HS-27A (cell line): ENCODE results near the gene CD200R1L.
"Not testable (repeated sequence)": the region's sequence is repeated elsewhere in the genome, so short reads cannot be mapped to it uniquely, and the experiment has no call there.

Experiments used
- DNase-seq: peaks from one replicate; pipeline ENCODE4 v3.0.0-alpha.2; 2012; ENCODE audit warnings: low read depth, missing footprints

Gene CD200R1L, protein sequence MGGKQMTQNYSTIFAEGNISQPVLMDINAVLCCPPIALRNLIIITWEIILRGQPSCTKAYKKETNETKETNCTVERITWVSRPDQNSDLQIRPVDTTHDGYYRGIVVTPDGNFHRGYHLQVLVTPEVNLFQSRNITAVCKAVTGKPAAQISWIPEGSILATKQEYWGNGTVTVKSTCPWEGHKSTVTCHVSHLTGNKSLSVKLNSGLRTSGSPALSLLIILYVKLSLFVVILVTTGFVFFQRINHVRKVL

DNA sequence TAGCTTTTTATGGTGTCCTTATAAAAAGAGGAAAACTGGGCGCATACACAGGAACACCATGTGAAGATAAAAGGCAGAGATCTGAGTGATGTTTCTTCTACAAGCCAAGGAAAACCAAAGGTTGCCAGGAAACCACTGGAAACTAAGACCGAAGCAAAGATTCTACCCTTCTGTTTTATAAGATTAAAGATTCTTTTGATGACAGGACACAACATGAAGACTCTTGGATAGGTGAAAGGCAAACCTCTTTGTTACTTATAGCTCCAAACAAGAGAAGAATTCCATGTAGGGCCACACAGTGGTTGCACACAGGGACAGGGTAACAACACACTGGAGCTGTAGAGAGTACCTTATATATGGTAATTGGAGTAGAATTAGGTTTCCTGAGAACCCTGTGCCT is at the start of gene CD200R1L:
Gene CD200R1L, minus strand, starts transcription at position 101 of the 400 bp plus-strand sequence. CDS start 17,497 bp downstream, outside the sequence.
- no peak for DNase-seq

DNA sequence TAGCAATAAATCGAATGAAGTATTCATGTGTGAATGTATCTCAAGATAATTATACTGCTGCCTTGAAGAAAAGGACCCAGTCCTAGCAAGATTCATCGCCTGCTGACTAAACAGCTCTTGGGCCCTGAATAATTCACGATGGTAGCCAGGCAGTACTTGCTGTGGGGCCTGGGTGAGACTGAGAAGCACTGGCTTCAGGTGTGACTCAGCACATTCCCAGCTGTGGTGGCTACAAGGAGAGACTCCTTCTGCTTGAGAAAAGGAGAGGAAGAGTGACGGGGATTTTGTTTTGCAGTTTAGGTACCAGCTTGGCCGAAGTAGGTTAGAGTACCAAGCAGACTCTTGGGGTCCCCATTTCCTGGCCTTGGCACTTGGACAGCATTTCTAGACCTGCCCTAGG is 47.6 kb upstream of the CD200R1L start:
- no peak for DNase-seq

DNA sequence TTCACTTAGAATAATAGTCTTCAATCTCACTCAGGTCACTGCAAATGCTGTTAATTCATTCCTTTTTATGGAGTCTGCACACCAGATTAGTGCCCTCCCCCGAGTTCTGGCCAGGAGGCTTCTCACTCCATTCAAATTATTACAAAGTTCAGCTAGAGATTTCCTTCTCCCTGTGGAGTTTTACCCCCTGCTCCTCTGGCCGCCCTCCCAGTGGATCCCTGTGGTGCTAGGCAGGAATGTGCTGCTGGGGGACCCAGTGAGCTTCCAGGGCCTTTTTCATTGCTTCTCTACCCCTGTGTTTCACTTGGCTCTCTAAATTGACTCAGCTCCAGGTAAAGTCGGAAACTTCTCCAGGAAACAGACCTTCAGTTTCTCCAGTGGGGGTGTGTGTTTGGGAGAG is 42.7 kb upstream of the CD200R1L start:
- DNase-seq: no peak

DNA sequence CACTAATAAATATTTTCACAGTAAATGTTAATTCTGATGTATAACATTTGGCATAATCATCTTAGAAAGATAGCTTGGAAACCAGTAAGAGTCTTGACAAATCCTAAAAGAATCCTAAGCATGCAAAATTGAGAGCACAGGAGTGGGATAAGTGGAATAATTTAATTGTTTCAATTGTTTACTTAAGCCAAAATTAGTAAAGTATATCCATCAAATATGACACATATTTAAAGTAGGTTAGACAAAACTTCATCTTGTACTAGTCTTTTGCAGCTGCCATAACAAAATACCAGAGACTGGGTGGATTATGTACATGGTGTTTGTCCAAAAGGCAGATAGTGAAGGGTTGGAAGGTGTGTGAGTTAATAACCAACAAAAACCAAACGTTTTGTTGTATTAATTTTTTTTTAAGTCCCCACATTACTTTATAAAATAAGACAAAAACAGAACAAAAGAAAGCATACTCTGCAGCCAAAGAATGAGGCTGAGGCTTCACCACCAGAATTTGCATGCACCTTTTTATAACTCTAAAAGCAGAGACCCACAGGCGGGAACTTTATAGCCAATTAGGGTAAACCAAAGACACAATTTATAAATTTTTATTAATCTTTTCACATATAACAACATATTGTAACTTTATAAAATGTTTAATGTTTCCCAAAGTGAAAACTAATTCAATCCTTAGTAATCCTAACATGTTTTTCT is 41.9 kb upstream of the CD200R1L start:
- peak; percentile 47 for DNase-seq

DNA sequence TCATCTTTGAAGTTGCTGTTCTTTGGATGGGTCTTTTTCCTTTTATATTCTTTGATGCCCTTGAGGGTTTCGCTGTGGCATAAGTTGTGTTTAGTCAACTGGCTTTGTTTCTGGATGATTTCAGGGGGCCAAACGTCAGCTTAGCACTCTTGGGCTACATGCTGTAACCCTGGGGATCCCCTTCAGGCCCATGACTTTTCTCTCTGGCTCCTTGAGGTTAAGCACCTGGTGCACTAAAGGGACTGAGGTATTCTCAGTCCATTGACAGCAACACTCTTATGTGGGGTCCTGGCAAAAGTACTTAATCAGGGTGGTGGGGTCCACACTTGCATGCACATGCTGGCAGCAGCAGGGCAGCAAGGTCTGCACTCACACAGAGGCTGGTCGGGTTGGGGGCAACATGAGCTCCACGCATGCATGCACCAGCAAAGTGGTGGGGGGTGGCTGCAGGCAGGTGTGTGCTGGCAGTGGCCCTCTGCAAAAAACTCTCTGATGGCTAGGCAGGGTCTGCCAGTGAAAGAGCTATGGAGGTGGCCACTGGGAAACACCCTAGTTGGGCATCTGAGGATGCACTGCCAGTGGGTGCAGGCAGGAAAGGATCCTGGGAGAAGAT is 38.1 kb upstream of the CD200R1L start:
- no peak for DNase-seq

DNA sequence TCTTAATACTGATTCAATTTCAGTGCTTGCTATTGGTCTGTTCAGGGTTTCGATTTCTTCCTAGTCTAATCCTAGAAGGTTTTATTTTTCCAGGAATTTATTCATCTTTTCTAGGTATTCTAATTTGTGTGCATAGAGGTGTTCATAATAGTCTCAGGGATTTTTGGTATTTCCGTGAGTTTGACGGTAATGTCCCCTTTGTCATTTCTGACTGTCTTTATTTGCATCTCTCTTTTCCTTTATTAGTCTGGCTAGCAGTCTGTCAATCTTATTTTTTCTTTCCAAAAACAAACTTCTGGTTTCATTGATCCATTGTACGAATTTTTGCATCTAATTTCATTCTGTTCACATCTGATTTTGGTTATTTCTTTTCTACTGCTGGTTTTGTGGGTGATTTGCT is 35.2 kb upstream of the CD200R1L start:
- DNase-seq: no peak

DNA sequence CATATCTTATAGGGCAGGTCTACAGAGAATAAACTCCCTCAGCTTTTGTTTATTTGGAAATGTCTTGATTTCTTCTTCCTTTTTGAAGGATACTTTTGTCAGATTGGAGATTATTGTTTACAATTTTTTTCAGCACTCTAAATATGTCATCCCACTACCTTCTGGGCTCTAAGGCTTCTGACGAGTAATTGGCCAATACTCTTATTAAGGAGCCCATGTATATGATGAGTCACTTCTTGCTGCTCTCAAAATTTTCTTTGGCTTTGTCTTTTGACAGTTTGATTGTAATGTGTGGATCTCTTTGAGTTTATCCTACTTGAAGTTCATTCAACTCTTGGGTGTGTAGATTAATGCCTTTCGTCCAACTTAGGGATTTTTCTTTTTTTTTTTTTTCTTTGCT is 28.9 kb upstream of the CD200R1L start:
- DNase-seq: no peak

DNA sequence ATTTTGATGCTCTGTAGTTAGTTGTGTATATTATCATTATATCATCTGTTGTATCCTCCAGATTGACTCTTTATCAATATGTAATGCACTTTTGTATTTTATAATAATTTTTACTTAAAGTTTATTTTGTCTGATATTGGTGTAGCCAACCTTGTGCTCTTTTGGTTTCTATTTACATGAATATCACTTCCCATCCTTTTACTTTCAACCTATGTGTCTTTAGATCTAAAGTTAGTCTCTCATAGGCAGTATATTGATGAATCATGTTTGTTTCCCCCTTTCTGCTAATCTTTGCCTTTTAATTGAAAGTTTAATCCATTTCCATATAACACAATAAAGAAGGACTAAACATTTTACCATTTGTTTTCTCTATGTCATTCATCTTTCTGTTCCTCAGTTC is 28.1 kb upstream of the CD200R1L start:
- DNase-seq: no peak

DNA sequence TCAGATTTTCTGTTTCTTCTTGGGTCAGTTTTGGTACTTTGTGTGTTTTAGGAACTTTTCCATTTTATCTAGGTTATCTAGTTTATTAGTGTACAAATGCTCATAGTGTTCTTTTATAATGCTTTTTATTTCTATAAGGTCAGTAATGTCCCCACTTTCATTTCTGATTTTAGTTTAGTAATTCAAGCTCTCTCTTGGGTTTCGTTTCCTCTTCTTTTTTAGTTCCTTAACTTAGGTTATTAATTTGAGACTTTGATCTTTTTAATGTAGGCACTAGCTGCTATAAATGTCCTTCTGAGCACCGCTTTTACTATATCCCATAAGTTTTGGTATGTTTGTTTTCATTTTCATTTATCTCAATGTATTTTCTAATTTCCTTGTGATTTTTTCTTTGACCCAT is 27.0 kb upstream of the CD200R1L start:
- no peak for DNase-seq

DNA sequence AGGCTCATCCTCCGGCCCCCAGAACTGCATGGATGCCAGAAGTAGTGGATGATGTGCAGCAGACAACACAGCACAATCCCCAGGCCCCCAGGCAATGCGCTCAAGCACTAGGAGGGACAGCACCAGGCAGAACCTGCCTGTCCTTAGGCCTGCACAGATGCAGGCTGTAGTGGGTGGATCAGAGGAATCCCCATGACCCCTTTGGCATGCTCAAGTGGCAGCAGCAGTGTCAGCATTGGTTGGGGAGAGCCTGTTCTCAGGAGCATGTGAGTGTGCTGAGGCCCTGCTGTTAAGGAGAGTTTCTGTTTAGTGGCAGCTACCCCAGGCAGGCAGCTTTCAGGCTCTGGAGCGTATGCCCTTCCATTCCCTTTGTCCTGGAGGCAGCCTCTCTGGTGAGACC is 25.1 kb upstream of the CD200R1L start:
- no peak for DNase-seq

DNA sequence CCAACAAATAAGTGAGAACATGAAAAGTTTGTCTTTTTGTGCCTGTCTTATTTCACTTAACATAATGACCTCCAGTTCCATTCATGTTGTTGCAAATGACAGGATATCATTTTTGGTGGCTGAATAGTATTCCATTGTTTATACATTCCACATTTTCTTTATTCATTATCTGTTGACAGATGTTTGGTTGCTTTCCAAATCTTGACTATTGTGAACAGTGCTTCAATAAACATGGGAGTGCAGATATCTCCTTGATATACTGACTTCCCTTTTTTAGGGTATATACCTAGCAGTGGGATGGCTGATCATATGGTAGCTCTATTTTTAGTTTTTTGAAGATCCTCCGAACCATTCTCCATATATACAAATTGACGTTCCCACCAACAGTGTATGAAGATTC is 19.1 kb upstream of the CD200R1L start:
- DNase-seq: no peak

DNA sequence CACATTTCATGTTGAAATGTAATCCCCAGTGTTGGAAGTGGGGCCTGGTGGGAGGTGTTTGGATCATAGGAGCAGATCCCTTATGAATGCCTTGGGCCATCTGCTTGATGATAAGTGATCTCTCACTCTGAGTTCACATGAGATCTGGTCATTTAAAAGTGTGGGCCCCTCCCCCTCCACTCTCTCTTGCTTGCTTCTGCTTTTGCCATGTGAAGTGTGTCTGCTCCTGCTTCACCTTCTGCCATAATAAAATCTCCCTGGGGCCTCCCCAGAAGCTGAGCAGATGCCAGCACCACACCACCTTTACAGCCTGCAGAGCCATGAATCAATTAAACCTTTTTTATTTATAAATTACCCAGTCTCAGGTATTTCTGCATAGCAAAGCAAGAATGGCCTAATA is 14.2 kb upstream of the CD200R1L start:
- no peak for DNase-seq

DNA sequence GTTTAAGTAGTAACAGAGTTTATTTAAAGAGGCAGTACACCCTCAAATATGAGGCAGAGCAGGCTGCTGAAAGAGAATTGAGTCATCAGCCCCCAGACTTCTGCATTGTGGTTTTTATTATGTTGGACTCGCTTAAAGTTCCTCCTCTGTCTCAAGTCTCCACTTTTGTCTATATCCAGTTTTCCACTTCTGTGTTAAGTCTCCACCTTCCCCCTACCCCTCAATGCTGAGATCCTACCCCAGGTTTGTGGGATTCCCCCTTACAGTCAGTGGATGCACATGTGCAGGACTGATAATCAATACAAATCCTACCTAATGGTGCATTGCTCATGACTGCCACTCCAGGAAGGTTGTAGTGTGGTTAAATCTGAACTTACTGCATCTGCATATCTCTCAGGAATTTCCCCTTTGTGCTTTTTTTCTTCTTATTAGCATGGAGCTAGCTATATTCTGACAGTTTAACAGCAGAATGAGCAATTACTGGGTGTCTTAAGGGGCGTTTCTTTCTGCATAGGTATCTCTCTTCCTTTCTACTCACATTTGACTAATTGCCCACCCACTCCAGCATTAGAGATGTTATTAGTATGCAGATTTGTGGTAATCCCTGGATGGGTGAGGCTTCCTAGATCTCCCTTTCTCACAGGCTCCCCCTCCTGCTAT is 11.9 kb upstream of the CD200R1L start:
- DNase-seq: no peak

DNA sequence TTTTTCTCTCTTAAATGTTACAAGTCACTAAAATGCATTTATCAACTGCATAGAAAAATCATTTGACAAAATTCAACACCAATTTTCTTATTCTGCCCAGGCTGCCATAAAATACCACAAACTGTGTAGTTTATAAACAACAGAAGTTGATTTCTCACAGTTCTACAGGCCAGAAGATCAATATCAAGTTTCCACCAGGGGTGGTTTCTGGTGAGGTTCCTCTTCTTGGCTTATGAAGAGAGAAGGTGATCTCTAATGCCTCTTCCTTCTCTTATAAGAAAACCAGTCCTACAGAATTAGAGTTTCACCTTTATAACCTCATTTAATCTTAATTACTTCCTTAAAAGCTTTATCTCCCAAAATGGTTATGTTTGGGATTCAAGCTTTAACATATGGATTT is 10.9 kb upstream of the CD200R1L start:
- DNase-seq: no peak

DNA sequence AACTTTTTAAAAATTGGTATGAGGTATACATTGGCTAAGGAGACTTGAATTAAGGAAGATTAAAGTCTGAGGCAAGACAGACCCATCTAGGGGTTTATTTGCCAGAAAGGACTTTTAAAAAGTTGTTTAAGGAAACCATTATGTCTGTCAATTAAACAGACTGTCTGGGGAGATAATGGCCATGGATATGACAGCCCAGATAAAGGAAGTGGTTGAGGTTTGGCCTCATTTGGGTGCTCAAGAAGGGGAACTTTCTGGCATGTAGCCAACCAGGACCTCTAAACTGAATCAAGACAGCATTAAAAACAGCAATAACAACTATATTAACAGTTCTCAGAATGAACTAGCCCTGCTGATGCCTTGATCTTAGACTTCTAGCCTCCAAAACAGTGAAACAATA is 9.9 kb upstream of the CD200R1L start:
- DNase-seq: no peak

DNA sequence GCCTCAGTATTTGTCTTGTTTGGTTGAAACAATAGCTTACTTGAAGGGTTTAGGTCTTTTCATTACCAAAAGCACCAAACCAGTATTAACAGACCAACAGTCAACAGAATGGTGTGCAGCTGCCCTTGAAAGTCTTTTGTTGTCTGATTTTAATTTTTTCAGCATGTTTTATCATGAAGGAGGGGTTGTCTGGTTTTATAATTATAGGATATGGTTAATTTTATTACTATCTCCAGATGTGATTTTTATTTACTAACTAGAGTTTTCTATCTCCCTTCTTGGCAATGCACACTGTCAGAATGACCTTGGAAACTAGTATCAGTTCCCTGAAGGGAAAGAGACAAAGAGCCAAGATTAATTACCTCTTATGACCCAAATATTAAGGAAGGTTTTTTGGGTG is 9.2 kb upstream of the CD200R1L start:
- DNase-seq: no peak

DNA sequence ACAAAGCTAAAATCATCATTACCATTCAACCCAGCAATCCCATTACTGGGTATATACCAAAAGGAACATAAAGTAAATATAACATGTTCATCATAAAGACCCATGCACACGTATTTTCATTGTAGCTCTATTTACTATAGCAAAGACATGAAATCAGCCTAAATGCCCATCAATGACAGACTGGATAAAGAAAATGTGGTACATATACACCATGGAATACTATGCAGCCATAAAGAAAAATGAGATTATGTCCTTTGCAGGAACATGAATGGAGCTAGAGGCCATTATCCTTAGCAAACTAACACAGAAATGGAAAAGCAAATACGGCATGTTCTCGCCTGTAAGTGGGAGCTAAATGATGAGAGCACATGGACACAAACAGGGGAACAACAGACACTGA is 8.4 kb upstream of the CD200R1L start:
- DNase-seq: not testable (repeated sequence)

DNA sequence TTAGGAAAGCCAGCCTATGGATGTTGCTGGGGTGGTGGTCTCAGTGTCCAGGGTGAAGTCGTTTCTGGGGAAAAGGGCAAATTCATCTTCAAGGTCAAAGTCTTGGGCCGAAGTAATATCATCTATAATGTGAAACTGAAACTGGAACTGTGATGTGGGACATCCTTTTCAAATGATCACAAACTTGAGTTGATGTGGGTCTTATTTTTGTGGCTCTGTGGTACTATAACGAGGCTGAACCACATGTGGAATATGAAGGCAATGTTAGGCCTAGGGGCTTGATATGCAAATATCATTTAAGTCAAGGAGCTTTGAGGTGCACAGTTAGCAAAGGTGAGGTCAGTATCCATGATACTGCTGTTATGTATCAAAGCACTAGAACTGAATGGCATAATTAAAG is 1.5 kb upstream of the CD200R1L start:
- DNase-seq: no peak

DNA sequence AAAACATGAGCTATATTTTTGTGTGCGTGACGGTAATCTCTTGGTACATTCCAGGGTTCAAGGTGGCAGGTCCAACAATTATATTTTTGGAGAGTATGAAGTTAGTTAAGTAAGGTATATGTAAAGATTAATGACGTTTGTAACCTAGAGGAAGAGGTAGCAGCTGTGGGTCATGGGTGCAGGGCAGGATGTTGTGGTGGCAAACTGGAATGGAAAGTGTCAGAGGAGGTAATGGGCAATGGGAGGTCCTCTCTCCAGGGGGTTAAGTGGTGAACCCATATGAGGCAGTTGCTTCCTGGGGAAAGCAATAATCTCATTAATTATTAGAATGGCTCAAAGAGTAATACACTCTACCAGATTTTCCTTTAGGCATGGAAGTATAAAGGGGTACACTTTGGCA is 1.0 kb upstream of the CD200R1L start:
- no peak for DNase-seq

DNA sequence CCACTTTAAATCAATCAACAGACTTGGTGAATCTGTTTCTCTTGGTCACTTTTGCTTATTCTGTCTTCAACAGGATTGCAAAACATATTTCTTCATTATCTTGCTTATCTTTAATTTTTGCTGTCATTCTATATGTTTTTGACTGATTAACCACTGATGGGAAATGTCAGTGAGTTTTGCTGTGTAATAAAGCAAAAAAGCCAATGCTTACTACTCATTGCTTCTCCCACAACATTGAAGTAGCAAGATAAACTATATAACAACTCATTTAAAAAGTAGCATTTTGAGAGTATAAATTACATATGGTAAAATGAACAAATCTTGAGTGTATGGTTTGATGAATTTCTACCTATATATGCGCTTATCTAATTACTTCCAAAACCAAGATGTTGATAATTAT is 892 bp downstream of the CD200R1L start:
- DNase-seq: no peak

DNA sequence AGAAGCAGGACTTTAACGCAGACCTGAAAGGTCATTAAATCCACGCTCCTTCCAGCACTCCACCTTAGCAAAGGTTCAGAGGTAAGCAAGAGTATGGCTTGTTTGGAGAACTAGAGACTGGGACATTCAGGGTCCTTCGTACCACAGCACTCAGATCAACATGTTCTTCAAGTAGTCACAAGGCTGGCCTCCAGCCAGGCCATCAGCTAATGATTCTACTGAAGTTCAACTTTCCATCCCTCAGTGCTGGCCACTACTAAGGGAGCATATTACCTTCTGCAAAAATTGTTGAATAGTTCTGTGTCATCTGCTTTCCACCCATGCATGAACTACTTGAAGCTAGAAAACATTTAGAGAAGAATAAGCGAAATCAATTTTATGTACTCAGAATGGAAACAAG is 17.6 kb downstream of the CD200R1L start:
- DNase-seq: no peak

DNA sequence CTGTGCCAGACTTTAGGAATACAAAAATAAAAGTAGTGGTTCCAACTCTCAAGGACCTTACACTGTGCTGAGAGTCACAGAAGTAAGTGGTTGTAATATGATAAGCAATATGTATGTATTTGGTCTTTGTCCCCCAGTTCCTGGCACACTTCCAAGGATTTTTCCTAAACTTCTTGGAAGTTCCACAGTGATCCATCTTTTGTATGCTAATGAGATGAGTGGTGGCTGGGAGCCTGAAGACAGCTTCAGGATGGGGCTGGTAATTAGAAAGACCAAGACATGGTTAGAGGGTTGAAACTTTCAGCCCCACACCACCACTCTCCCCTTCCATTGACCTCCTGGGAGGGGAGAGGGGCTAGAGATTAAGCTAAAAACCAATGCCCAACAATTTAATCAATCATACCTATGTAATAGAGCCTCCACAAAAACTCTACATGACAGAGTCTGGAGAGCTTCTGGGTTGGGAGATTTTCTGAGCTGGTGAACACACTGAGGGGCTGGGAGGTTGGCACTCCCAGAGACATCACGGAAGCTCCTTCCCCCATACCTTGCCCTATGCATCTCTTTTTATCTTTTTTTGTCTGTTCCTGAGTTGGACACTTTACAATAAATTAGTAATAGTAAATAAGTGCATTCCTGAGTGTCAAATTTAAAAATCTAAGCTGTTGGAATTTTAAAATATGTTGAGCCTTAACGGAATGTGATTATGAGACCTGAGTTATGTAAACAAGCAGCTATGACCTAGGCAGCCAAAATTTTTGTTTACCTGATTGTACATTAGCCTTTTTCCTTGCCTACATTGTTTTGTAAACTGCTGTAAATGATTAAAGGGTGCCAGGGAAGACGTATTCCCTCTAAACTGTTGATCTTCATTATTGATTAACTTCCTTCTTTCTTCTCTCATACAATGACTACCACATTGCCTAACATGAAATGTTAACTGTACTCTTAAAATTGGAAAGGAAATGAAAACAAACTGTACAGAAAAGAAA is 24.3 kb downstream of the CD200R1L start:
- no peak for DNase-seq
